Osteocyte (in vitro differentiated cells): ENCODE data around the gene DPP7. TPM values are rescaled to one million over a fixed set of nuclear protein-coding genes. Genes with fewer than 3 reads are reported as not detected.
"Not testable (repeated sequence)": the region's sequence is repeated elsewhere in the genome, so short reads cannot be mapped to it uniquely, and the experiment has no call there.

Experiments used
- DNase-seq: peaks from one replicate; pipeline ENCODE4 v3.0.0; 2021; ENCODE audit warnings: mixed read lengths; ENCODE audit not compliant: unreplicated experiment; ENCODE audit errors: extremely low spot score
- H3K27ac Mint-ChIP-seq: one replicate; pipeline ENCODE4 v1.8.0; 2021; ENCODE audit warnings: mild to moderate bottlenecking, mixed read lengths; ENCODE audit not compliant: unreplicated experiment
- H3K27me3 Mint-ChIP-seq: one replicate; pipeline ENCODE4 v1.8.0; 2021; ENCODE audit warnings: mixed read lengths; ENCODE audit not compliant: unreplicated experiment
- H3K36me3 Mint-ChIP-seq: one replicate; pipeline ENCODE4 v1.8.0; 2021; ENCODE audit warnings: mixed read lengths; ENCODE audit not compliant: unreplicated experiment
- H3K4me1 Mint-ChIP-seq: one replicate; pipeline ENCODE4 v1.8.0; 2021; ENCODE audit warnings: mixed read lengths; ENCODE audit not compliant: unreplicated experiment
- H3K4me3 Mint-ChIP-seq: one replicate; pipeline ENCODE4 v1.8.0; 2021; ENCODE audit warnings: mild to moderate bottlenecking, moderate library complexity, mixed read lengths; ENCODE audit not compliant: unreplicated experiment
- H3K9me3 Mint-ChIP-seq: one replicate; pipeline ENCODE4 v1.8.0; 2021; ENCODE audit warnings: mixed read lengths; ENCODE audit not compliant: unreplicated experiment
- total RNA-seq: library from RNA; stranded (reverse); gene quantifications from 2 replicates; pipeline ENCODE4 v1.2.1, GENCODE V29; 2021
- TF ChIP-seq, protein P1 (sequence below): fragments of 200-600 bp; sonication (generic); IDR thresholded peaks from 2 replicates; pipeline ENCODE4 v1.5.0; 2021; ENCODE audit warnings: antibody characterized with exemption, mild to moderate bottlenecking, moderate library complexity

The DPP7 gene
- total RNA-seq, 1 donor from 2014 or later = 118 TPM

DNA sequence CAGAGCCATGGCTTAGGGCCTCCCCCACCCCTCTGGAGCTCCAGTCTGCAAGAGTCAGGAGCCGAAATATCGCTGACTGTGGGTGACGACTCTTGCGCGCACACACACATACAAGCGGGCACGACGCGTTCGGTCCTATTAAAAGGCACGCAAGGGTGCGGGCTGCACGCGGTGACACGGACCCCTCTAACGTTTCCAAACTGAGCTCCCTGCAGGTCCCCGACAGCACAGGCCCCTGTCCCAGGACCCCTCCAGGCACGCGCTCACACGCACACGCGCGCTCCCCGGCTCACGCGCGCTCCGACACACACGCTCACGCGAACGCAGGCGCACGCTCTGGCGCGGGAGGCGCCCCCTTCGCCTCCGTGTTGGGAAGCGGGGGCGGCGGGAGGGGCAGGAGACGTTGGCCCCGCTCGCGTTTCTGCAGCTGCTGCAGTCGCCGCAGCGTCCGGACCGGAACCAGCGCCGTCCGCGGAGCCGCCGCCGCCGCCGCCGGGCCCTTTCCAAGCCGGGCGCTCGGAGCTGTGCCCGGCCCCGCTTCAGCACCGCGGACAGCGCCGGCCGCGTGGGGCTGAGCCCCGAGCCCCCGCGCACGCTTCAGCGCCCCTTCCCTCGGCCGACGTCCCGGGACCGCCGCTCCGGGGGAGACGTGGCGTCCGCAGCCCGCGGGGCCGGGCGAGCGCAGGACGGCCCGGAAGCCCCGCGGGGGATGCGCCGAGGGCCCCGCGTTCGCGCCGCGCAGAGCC is 24.4 kb upstream of the DPP7 start, which contains the start of gene GRIN1:
TSS of gene GRIN1 (plus strand) at position 433 of the 746 bp plus-strand sequence. CDS start 333 bp downstream, outside the sequence.
- no peaks in the 10 kb centered on the region for H3K9me3 Mint-ChIP-seq
- H3K36me3 Mint-ChIP-seq = no peaks in the 10 kb centered on the region
- H3K27me3 Mint-ChIP-seq = peaks cover 35% of the 10 kb centered on the region
- no peak within 1 kb of the TSS for H3K27ac Mint-ChIP-seq
- TF ChIP-seq, protein P1, sequence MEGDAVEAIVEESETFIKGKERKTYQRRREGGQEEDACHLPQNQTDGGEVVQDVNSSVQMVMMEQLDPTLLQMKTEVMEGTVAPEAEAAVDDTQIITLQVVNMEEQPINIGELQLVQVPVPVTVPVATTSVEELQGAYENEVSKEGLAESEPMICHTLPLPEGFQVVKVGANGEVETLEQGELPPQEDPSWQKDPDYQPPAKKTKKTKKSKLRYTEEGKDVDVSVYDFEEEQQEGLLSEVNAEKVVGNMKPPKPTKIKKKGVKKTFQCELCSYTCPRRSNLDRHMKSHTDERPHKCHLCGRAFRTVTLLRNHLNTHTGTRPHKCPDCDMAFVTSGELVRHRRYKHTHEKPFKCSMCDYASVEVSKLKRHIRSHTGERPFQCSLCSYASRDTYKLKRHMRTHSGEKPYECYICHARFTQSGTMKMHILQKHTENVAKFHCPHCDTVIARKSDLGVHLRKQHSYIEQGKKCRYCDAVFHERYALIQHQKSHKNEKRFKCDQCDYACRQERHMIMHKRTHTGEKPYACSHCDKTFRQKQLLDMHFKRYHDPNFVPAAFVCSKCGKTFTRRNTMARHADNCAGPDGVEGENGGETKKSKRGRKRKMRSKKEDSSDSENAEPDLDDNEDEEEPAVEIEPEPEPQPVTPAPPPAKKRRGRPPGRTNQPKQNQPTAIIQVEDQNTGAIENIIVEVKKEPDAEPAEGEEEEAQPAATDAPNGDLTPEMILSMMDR = no peak
- DNase-seq = peak; percentile 86
- H3K4me3 Mint-ChIP-seq = no peak within 1 kb of the TSS
- no peaks in the 10 kb centered on the region for H3K4me1 Mint-ChIP-seq

DNA sequence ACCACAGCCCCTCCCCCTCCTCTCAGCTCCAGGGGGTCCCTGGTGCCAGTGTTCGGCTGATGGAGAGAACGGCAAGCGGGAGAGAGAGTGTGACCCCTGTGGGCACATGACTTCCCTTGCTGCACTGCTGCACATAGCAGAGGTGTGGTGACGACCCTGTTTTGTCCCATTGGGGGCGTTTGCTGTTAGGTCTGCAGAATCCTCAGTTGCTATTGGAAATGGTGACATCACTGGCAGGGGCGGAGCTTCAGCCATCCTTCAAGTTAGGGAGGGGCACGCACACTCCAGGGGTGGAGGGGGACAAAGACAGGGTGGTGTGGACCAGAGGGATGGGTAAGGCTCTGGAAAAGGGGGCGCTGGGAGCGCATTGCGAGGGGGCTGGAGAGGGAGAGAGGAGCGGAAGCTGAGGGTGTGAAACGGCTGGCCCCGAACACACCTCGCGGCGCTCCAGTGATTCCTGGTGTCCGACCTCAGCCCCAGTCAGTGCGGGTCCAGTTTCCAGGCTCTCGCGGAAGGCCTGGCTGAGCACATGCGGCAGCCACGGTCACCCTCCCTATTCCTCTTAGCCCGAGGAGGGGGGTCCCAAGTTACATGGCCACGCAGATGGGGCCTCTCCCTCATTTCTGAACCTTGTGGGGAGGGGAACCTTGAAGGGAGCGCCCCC is 23.7 kb upstream of the DPP7 start:
- Mint-ChIP-seq H3K9me3 (no peaks in the 10 kb centered on the region), H3K27me3 (peaks cover 36% of the 10 kb centered on the region), H3K27ac (no peak overlapping the region), H3K36me3 (no peaks in the 10 kb centered on the region), H3K4me1 (no peaks in the 10 kb centered on the region), H3K4me3 (no peak overlapping the region)
- TF ChIP-seq, protein P1 = no peak
- no peak for DNase-seq

DNA sequence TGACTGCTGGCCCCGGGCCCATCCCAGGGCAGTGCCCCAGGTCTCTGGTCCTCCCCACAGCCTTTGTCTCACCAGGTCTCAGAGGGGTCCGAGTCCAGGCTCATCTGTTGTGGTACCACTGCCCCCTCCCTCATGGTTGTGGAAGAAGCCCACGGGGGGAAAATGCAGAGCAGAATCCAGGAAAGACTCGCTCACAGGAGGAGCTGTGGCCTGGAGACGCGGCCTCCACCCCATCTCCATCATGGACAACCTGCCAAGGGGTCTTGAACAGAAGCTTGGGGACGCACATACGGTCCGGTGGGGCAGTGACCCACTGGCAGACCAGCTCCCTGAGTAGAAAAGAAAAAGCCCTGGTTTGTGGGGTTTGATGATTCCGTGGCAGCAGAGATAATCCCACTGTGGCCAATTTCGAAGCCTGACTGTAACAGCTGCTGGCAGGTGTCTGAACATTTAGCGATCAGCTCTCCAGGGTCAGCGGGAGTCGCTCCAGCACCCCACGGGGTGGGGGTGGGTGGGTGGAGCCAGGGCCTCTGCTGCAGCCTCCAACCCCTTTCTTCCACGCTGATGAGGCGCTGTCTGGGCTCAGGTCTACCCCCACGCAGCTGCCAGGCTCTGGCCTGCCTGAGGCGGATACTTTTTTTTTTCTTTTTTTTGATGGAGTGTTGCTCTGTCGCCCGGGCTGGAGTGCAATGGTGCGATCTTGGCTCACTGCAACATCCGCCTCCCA is 22.5 kb upstream of the DPP7 start:
- Mint-ChIP-seq H3K4me1 (no peaks in the 10 kb centered on the region), H3K36me3 (no peaks in the 10 kb centered on the region), H3K9me3 (no peaks in the 10 kb centered on the region), H3K27me3 (peaks cover 33% of the 10 kb centered on the region), H3K4me3 (no peak overlapping the region), H3K27ac (no peak overlapping the region)
- TF ChIP-seq, protein P1 = no peak
- no peak for DNase-seq

DNA sequence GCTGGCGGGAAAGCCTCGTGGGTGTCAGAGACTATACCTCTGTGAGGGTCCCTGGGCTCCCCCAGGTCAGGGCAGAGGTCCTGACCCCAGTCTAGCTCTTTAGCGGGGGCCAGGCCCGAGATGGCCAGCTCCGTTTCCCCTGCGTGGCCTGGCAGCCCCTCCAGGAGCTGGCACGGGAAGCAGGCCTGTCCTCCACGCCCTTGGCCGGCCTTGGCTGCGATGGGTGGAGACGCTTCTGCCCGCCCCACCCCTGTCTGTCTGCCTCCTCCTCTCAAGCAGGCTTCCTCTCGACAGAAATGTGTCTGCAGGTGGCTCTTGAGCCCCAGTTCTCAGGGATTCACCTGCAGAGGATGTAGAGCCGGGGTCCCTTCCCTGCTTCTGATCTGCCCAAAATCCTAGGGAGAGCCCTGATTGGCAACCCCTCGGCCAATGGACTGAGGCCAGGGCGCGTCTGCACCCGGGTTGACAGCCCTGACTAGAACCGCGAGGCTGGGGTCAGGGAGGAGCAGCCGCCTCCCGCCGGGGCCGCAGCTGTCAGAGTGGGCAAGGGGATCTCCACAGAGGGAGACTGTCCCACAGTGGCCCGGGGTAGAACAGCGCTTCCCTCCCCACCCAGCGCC is 21.8 kb upstream of the DPP7 start:
- no peak overlapping the region for H3K27ac Mint-ChIP-seq
- DNase-seq = peak; percentile 81
- TF ChIP-seq, protein P1 = no peak
- H3K9me3 Mint-ChIP-seq = no peaks in the 10 kb centered on the region
- H3K27me3 Mint-ChIP-seq = peaks cover 31% of the 10 kb centered on the region
- no peaks in the 10 kb centered on the region for H3K36me3 Mint-ChIP-seq
- no peak overlapping the region for H3K4me3 Mint-ChIP-seq
- no peaks in the 10 kb centered on the region for H3K4me1 Mint-ChIP-seq

DNA sequence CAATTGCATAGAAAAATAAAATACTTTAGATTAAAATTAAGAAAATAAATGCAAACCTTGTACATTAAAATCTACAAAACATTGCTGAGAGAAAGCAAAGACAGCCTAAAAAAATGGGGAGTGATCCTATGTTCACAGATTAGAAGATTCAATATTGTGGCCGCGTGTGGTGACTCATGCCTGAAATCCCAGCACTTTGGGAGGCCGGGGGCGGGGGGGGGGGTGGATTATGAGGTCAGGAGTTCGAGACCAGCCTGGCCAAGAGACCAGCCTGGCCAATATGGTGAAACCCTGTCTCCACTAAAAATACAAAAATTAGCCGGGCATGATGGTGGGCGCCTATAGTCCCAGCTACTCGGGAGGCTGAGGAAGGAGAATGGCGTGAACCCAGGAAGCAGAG is 20.6 kb upstream of the DPP7 start:
- H3K27me3 Mint-ChIP-seq = peaks cover 24% of the 10 kb centered on the region
- not testable (repeated sequence) for H3K36me3 Mint-ChIP-seq, H3K27ac Mint-ChIP-seq, H3K4me1 Mint-ChIP-seq, DNase-seq, H3K9me3 Mint-ChIP-seq, H3K4me3 Mint-ChIP-seq
